Measurements from ENCODE around the gene ALS2. TPM values are rescaled to one million over a fixed set of nuclear protein-coding genes. Genes with fewer than 3 reads are reported as not detected.

ALS2 gene
- polyA plus RNA-seq, 3 donors = 25.4 to 35.7 (median 26.5) TPM

DNA sequence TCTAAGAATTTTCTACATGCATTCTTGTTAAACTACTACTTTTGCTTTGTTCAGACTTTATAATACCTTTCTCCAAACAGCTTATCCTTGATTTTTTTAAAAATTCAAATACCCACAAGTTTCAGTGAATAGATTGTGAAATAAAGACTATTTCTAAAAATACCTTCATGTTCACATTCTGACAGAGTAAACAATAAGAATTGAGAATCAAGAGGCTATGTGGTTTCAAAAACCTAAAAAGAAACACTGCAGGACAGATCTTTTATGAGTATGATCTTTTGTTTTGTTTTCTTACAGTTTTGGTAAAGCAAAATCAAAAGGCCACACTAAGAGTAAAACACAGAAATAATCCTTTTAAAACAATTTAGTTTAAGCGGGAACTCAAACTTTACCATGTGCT is 21.2 kb downstream of the ALS2 start:
- no peak for DNase-seq

DNA sequence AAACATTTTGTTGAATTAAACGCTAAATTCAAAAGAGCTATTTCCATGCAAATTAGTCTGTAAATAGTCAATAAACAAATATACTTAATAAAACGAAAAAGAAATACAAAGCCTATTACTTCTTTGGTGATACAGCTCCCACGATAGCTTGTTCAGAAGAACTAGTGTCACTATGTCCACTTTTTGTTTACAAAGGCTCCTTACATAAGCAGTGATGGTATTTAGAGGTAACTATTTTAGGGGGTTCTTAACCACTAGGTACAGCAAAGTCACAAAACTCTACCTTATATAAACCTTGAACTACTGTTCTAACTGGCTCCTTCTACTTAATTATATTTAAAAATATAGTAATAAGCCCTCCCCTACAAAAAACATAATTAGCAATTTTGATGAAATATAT is 21.9 kb downstream of the ALS2 start:
- no peak for DNase-seq

DNA sequence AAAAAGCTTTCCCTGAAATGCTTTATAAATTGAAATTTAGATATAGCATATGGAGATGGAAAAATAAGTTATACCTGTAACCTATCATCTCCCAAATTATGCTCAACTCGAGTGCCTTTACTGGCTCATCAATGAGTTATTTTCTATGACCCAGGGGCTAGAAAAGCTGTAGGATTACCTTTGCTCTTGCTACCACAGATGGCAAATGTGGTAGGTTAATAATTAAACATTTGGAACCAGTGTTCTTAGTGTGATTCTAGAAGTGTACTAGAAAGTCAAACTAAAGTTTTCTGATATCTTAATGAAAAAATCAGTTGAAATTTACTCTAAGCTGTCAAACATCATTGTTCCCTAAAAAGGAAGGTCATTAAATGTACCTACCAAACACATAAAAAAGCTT is 22.5 kb downstream of the ALS2 start:
- no peak for DNase-seq

DNA sequence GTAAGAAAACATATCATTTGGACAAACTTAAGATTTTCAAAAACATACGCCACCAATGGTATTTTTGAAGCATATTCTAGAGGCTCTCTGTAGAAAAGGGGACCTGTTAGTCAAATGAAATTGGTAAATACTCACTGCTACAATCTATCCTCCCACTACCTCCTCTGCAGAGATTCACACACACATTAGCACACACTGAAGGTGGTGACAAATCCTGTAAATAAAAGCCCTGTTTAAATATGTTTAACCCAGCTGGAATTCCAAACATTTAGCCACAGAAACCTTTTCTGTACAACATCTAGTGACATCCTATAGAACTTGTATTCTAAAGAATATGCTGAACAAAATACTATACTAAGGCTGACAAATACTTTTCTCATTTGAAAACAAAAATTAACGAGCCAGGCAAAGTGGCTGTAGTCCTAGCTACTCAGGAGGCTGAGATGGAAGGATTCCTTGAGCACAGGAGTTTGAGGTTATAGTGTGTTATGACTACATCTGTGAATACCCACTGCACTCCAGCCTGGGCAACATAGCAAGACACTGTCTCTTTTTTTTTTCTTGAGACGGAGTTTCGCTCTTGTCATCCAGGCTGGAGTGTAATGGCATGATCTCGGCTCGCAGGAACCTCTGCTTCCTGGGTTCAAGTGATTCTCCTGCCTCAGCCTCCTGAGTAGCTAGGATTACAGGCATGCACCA is 25.9 kb downstream of the ALS2 start:
- DNase-seq = no peak

DNA sequence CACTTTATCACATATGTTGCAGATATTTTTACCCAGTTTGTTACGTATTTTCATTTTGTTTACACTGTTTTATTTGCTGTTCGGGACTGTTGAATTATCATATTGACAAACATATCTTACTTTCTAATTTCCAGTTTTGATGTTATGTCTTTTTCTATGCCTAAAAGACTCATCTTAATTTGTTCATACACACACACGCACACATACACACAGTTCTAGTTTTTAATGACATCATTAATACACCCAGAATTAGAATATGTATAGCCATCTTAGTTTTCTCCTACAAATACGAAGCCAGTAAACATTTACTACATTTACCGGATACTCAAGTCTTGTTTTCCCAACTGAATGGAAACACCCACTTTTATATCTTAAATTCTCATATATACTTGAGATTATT is 29.2 kb downstream of the ALS2 start:
- DNase-seq = no peak

DNA sequence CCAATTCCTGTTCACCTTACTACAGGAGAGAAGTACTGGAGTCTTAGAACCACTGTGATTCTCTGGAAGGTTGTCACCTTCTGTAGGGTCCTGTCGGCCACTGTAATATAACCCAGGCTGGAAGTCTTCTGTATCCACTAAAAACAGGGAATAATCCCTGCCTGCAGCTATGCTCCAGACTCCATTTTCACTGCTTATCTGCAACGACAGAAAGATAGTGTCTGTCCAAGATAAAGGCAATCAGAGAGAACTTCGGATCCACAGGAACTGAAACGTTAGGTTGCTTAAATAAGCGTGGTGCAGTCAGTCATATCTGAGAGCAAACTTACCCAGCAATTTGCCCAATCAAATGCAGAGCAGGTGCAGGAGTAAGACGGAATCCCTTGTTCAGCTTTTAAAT is 34.2 kb downstream of the ALS2 start:
- DNase-seq = no peak

DNA sequence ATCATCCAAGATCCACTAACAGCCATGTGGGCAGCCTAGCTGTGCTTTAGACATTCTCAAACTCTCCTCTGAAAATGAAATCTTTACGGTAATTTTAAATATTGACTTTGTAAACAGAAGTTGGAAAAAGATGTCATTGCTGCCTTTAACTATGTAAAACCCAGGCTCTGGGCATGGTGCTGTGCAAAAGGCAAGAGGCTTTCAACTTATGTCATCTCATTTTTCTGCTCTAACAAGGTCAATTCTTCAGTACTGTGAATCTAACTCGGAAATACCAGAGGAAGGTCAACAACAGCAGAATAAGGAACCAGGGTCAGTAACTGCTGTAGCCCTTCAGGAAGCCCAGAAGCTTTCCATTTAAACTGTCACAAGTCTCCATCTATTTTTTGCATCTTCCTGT is 45.2 kb downstream of the ALS2 start:
- no peak for DNase-seq

DNA sequence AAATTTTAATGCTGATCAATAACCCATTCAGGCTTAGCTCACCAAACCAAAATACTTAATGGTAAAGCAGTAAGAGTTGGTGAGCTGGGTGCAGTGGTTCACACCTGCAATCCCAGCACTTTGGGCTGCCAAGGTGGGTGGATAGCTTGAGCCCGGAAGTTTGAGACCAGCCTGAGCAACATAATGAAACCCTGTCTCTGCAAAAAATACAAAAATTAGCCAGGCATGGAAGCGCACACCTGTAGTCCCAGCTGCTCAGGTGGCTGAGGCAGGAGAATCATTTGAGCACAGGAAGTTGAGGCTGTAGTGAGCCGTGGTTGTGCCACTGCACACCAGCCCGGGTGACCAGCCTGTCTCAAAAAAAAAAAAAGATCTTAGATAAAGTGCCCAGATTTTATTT is 46.6 kb downstream of the ALS2 start:
- no peak for DNase-seq

DNA sequence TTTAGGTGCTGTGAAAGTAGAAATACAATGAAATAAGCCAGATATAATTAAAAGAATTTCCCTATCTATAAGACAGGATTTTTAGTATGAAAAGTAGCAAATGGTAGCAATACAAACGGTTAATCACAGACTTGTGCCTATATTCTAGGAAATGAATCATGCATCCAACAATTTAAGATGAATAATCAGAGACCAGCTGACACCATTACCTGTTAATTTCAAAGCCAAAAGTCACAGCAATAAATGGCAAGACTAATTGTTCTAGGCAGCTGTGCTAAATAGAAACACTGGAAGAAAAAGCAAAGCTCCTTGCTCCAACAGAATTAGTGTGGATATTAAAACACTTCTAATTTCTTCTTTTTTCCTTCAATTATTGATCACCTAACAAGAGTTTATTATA is 47.2 kb downstream of the ALS2 start:
- no peak for DNase-seq

DNA sequence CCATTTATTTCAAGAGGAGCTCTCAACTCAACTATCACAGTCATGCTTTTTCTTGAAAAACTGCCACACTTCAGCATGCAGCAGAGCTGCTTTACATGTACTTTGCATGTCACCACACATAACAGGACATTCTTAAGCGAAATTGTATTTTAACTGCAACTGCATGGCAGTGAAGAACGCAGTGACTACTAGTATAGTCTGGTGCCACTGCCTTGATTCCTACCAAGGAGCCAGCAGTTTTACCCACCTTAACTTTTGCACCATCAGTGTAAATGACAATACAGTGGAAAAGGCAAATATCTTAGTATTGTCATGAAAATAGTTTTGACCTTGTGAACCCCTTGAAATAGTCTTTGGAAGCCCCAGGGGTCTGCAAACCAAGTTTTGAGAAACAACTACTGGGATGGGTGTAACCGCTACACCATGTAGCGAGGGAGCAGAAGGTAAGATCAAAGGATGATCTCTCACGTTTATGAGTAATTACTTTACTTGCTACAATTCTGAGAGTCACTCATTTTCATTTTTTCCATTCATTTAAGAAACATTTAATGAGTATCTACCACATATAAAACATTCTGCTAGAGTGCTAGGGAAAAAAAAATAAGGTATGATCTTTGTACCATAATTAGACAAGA is 50.0 kb downstream of the ALS2 start:
- no peak for DNase-seq

DNA sequence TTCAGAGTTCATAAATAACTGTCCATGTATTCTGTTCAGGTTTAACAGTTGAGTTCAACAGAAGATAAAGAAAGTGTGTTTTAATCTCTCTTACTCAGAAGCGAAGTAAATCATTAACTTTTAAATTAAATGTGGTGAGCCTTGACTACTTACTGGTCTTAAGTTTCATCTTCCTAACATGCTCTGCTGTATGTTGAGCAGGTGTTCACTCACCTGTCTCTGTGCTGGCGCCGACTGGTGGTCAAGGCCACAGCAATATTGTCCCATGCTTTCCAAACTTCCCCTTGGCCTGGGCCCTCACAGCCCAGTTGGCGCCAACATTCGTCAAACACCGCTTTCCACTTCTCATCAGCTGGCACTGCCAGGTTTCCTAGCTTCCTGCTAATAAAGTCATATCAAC is 65.3 kb downstream of the ALS2 start:
- no peak for DNase-seq

DNA sequence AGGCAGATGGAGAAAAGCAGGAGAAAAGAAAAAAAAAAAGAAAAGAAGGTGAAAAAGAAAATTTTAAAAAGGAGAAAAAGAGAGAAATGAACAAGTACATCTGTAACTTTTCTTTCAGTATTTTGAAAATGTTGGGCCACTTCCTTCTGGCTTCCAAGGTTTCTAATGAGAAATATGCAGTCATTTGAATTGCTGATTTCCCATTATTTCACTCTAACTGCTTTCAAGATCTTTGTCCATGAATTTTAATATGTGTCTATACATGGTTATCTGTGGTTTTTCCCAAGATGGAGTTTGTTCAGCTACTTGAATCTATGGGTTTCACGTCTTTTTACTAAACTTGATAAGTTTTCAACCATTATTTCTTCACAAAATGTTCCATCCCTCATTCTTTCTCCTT is 68.0 kb downstream of the ALS2 start:
- DNase-seq = no peak

DNA sequence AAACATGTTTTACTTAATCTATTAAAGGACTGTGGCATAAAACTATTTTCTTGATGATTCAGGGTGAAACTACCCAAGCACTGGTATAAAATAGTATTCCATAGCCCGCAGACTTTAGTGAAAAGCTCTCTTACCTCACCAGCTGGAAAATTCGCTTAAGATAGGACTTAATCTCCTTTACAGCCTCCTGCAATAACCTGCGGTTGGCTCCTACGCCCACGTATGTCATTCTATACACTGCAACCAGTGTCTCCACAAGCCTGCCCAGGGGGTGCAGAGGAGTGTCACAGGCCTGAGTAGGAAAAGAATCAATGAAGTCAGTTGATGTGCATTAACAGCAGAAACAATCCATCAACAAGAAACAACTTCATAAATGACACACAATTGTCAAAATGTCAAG is 71.0 kb downstream of the ALS2 start:
- DNase-seq = no peak

DNA sequence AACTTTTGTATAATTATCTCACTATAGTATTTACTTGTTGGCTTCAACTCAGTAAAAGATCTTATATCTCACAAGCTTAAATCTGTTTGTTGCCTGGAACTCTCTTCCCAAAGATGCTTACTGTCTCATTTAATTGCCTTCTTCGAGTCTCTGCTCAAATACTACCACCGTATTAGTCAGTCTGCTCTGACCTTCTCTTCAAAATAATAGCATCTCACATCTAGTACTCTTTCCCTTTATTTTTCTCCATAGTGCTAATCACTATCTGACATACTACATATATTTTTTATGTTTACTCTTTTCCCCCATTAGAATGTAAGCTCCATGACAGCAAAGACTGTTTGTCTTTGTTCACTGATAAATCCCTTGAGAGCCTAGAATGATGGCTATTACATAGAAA is 71.7 kb downstream of the ALS2 start:
- no peak for DNase-seq

DNA sequence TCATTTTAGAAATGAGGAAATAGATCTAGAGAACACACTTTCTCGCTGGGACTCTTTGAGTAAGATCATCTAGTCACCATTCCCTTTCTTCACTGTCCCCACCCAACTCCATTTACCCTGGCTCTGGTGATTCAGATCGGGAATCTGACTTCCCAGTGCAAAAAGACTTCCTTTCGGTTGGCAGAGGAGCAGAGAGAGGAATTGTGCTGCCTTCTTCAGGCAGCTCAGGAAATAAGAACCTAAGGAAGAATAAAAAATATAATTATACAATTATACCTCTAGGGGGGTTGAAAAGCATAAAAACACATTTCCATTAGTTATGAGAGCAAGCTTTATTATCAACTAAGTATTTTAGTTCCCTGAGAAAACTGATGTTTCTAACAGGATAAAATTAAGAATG is 73.0 kb downstream of the ALS2 start:
- DNase-seq = no peak

DNA sequence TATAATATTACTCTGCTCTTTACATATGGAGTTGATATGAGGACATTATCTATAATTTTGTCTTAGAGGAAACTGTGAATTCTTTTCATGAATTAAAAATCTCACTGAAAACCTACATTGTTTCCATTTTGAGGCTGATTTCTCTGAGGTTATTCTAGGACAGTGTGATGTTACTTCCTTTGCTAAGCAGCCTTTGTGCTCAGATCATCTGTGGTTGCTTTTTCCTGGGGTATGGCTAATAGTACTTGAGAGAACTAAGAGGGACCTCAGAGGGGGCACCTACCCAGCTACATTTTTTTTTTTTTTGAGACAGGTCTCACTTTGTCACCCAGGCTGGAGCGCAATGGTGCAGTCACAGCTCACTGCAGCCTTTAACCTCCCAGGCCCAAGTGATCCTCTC is 73.6 kb downstream of the ALS2 start:
- no peak for DNase-seq

DNA sequence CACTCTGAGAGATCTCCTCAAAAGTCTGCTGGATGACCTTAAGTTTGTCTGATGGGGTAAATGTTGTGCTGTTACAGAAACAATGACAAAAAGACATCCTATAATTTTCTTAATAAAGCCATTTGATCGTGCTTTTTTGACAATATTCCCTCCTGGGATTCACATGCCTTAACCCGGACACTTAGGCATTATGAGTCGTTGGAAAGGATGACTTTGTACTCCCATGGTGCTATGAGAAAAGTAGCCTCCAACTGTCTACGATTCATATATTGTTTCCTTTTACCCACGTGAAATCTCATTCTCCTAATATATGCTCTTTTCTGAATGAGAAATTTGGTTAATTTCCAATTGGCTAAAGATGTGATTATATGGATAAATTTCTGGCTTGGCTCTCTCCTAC is 76.2 kb downstream of the ALS2 start:
- no peak for DNase-seq

DNA sequence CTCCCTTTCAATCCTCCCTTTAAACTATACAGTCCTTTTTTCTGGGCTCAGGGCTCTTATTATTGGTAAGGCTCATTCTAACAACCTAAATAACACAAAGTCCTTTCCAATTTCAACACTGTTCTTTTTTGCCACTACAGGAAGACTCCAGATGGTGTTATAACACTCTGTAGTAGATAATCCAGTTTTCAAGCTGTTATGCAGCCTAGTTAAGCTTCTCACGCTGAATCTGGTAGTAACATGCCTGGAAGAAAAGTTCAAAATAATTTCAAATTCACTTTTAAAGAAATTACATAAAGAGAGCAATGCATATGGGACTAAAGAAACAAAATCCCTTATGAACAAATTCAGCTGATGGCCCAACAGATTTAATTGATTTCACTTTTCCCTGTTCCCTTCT is 79.1 kb downstream of the ALS2 start:
- DNase-seq = no peak

DNA sequence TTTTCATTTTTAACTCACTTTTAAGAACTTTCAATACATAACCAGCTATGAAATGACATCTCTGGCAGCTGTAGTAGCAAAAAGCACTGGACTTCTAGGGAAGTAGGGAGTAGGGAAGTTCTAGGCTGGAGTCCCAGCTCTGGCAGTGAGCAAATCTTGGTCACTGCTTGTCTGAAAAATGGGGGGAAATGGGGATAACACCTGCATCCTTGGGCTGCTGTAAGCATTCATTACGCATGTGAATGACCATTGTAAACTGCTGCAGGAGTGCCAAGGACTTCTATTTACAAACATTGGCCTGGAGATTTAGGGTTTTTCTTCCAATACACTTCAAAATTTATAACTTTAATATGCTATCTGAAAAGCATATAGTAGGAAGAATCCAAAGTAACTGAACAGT is 81.3 kb downstream of the ALS2 start:
- no peak for DNase-seq

DNA sequence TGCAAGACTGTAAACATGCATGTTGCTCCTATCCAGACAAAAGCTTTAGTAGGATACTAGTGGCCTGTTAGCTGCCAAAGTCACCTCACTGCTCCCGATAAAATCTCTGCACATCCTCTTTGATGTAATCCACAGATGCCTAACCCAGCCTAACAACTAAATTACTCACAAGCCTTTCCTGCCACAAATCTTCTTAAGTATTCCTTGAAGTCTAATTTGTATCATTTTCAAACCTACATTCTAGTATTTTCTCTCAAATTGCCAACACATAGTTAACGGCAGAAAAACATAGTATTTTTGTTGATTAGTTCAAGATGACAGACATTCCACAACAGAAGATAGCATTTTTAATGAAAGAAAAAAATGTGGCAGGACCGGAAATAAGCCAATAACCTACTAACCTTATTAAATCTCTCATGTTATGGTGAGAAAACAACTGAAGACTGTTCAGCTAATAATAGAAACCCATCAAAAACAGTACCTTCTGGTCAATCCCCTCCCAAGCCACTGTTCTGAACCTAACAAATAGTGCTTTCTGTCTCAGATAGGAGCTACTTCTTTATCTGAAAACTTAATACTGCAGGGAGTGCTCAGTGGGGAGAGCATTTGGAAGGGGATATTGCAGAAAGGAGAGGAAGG is 82.0 kb downstream of the ALS2 start, which contains the start of gene MPP4:
MPP4 (minus strand) TSS at position 57 of the 639 bp plus-strand sequence. CDS start 4,690 bp downstream, outside the sequence.
- no peak for DNase-seq

DNA sequence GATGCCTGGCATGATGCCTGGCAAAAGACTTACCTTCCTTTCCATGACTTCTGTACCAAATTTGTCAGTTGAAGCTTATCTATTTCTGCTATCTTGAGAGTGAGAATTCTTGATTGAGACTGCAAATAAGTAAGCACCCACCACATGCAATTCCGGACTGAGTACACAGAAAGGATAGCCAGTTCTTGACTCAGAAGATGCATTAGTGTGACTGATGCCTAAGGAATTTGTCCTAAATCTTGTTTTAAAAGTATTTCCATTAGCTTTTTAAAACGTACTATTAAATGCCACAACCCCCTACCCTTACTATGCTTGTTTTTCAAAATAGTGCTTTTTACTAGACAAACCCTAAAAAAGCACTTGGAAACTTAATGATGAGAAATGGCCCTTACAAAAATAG is 82.8 kb downstream of the ALS2 start:
- DNase-seq = no peak

DNA sequence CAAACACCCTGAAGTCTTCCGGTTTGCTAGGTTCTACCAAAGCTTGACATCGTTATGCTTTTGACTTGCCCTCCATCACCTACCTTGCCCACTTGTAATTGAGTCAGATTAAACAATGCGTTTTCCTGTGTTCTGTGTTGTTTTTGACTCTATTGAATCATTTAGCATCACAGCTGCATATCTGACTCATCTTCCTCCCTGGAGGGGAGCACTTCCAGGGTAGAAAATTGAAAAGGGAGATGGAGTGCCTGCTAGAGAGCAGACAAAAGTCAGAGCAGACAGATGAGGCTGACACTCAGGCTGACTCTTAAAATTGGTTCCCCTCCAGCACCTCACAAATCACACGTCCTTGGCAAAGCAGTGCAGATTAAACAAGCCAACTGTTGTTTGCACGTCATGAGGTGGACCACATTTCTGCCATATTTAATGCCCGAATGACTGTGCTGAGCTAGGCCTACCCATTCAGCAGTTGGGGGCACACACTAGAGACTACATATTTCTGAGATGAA is 84.5 kb downstream of the ALS2 start:
- DNase-seq = no peak

DNA sequence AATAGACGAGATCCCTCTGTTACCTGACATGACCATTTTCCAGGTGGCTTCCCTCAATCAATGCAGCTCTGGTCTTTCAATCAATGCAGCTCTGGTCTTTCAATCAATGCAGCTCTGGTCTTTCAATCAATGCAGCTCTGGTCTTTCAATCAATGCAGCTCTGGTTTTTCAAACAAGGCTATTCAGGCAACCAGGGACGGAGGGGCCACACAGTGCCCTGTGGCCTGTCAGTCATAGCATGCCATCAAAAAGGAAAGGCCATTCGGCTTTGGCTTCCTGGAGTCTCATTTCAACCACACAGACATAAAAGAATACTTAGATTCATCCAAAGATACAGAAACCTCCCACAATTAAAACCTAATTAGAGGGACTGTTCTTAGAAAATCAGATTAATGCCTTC is 95.6 kb downstream of the ALS2 start:
- no peak for DNase-seq
